Neural progenitor cell (in vitro differentiated cells): ENCODE results near the gene UBE2L3. TPM values are rescaled to one million over a fixed set of nuclear protein-coding genes. Genes with fewer than 3 reads are reported as not detected.
"Not testable (repeated sequence)": the region's sequence is repeated elsewhere in the genome, so short reads cannot be mapped to it uniquely, and the experiment has no call there.

Experiments used
- DNase-seq: peaks from one replicate; pipeline ENCODE4 v3.0.0-alpha.2; 2016; ENCODE audit warnings: low spot score
- H2AFZ ChIP-seq: fragments of 200-600 bp; sonication (generic); replicated peaks from 2 replicates; pipeline ENCODE4 v1.6.1; 2016; ENCODE audit warnings: antibody characterized with exemption
- H3F3A ChIP-seq: fragments of 200-600 bp; sonication (generic); 2 replicates; pipeline ENCODE4 v1.6.1; 2016; ENCODE audit warnings: antibody characterized with exemption, low read depth
- H3K27ac ChIP-seq: fragments of 200-600 bp; sonication (generic); 2 replicates; pipeline ENCODE4 v1.5.1; 2016; ENCODE audit warnings: mild to moderate bottlenecking
- H3K27me3 ChIP-seq: fragments of 200-600 bp; sonication (generic); 2 replicates; pipeline ENCODE4 v1.6.1; 2016; ENCODE audit warnings: mild to moderate bottlenecking, moderate library complexity
- H3K36me3 ChIP-seq: fragments of 200-600 bp; sonication (generic); 2 replicates; pipeline ENCODE4 v1.5.1; 2016
- H3K4me1 ChIP-seq: fragments of 200-600 bp; sonication (generic); 2 replicates; pipeline ENCODE4 v1.6.1; 2016; ENCODE audit warnings: mixed run types
- H3K4me2 ChIP-seq: fragments of 200-600 bp; sonication (generic); 2 replicates; pipeline ENCODE4 v1.6.1; 2016
- H3K4me3 ChIP-seq: fragments of 200-600 bp; sonication (generic); 2 replicates; pipeline ENCODE4 v1.5.1; 2016
- H3K79me2 ChIP-seq: fragments of 200-600 bp; sonication (generic); 2 replicates; pipeline ENCODE4 v1.6.1; 2016; ENCODE audit warnings: low read depth
- H3K9ac ChIP-seq: fragments of 200-600 bp; sonication (generic); 2 replicates; pipeline ENCODE4 v1.6.1; 2016
- H3K9me3 ChIP-seq: fragments of 200-600 bp; sonication (generic); 2 replicates; pipeline ENCODE4 v1.5.1; 2016; ENCODE audit warnings: low read depth
- H4K20me1 ChIP-seq: fragments of 200-600 bp; sonication (generic); 2 replicates; pipeline ENCODE4 v1.6.1; 2016; ENCODE audit warnings: low read depth
- H3K27ac Mint-ChIP-seq: 3 replicates; pipeline ENCODE4 v1.8.0; 2021; ENCODE audit warnings: mixed read lengths
- H3K27me3 Mint-ChIP-seq: 2 replicates; pipeline ENCODE4 v1.8.0; 2022; ENCODE audit warnings: low read depth, mild to moderate bottlenecking, inconsistent platforms, moderate library complexity, mixed read lengths; ENCODE audit not compliant: insufficient read depth
- H3K36me3 Mint-ChIP-seq: 3 replicates; pipeline ENCODE4 v1.8.0; 2021; ENCODE audit warnings: mixed read lengths
- H3K4me1 Mint-ChIP-seq: 3 replicates; pipeline ENCODE4 v1.8.0; 2021; ENCODE audit warnings: mixed read lengths
- H3K4me3 Mint-ChIP-seq: 3 replicates; pipeline ENCODE4 v1.8.0; 2021; ENCODE audit warnings: mild to moderate bottlenecking, moderate library complexity, mixed read lengths
- H3K9me3 Mint-ChIP-seq: 3 replicates; pipeline ENCODE4 v1.8.0; 2020; ENCODE audit warnings: mixed read lengths
- EZH2 ChIP-seq: fragments of 200-600 bp; sonication (generic); IDR thresholded peaks from 2 replicates; pipeline ENCODE4 v1.6.1; 2017; ENCODE audit warnings: antibody characterized with exemption, mild to moderate bottlenecking, moderate library complexity
- EZH2phosphoT487 ChIP-seq: fragments of 200-600 bp; sonication (generic); IDR thresholded peaks from 2 replicates; pipeline ENCODE4 v1.6.1; 2017; ENCODE audit warnings: antibody characterized with exemption
- total RNA-seq: library from RNA; depleted of rRNA; stranded (reverse); fragments of >200 nt; gene quantifications from 2 replicates; pipeline ENCODE4 v1.2.3, GENCODE V29; 2015; ENCODE audit warnings: low replicate concordance
- TF ChIP-seq, protein P1 (sequence below): fragments of 200-600 bp; sonication (generic); IDR thresholded peaks from 2 replicates; pipeline ENCODE4 v1.5.1; 2017; ENCODE audit warnings: antibody characterized with exemption, mild to moderate bottlenecking

UBE2L3 gene
- total RNA-seq, 1 donor from 2014 or later: 61.2 TPM

DNA sequence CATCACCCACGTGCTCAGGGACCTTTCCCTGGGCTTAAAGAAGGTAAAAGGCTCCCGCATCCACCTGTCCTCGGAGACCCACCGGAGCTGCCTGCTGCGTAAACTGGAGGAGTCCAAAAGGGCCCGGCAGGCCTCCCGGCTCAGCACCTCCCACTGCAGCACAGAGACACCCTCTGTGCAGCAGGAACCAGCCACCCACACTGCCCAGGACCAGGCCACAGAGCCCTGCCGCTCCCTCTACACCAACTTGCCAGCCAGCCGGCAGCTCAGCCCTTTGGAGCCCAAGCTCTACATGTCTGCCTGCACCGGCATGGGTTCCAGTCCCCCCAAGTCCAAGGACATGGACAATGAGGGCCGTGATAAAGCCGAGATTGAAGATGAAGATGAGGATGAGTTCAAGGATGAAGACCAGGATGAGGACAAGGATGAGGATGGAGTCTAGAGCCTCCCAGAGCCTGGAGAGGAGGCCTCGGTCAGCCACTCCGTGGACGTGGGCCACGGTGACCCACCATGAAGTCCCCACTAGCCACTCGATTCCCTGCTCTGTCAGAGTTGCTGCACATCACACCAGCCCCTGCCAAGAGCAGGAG lies 69.2 kb downstream of the UBE2L3 start:
- H3K4me1 ChIP-seq: peaks cover 5% of the 10 kb centered on the region
- H3K79me2 ChIP-seq: no peaks in the 10 kb centered on the region
- no peak for TF ChIP-seq EZH2phosphoT487
- TF ChIP-seq EZH2: no peak
- TF ChIP-seq, protein P1, sequence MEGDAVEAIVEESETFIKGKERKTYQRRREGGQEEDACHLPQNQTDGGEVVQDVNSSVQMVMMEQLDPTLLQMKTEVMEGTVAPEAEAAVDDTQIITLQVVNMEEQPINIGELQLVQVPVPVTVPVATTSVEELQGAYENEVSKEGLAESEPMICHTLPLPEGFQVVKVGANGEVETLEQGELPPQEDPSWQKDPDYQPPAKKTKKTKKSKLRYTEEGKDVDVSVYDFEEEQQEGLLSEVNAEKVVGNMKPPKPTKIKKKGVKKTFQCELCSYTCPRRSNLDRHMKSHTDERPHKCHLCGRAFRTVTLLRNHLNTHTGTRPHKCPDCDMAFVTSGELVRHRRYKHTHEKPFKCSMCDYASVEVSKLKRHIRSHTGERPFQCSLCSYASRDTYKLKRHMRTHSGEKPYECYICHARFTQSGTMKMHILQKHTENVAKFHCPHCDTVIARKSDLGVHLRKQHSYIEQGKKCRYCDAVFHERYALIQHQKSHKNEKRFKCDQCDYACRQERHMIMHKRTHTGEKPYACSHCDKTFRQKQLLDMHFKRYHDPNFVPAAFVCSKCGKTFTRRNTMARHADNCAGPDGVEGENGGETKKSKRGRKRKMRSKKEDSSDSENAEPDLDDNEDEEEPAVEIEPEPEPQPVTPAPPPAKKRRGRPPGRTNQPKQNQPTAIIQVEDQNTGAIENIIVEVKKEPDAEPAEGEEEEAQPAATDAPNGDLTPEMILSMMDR: no peak
- no peak overlapping the region for H3K27ac Mint-ChIP-seq
- H3F3A ChIP-seq: peaks cover 9% of the 10 kb centered on the region
- peak overlapping the region; percentile 52 for H3K4me3 Mint-ChIP-seq
- no peaks in the 10 kb centered on the region for H3K9me3 Mint-ChIP-seq
- H3K27me3 ChIP-seq: no peaks in the 10 kb centered on the region
- no peaks in the 10 kb centered on the region for H3K9me3 ChIP-seq
- no peak overlapping the region for H2AFZ ChIP-seq
- no peak overlapping the region for H3K4me2 ChIP-seq
- H4K20me1 ChIP-seq: no peaks in the 10 kb centered on the region
- H3K4me1 Mint-ChIP-seq: peaks cover 14% of the 10 kb centered on the region
- no peak for DNase-seq
- no peak overlapping the region for H3K4me3 ChIP-seq
- H3K36me3 Mint-ChIP-seq: no peaks in the 10 kb centered on the region
- no peaks in the 10 kb centered on the region for H3K36me3 ChIP-seq
- no peak overlapping the region for H3K27ac ChIP-seq
- H3K27me3 Mint-ChIP-seq: peaks cover 6% of the 10 kb centered on the region
- H3K9ac ChIP-seq: no peak overlapping the region

DNA sequence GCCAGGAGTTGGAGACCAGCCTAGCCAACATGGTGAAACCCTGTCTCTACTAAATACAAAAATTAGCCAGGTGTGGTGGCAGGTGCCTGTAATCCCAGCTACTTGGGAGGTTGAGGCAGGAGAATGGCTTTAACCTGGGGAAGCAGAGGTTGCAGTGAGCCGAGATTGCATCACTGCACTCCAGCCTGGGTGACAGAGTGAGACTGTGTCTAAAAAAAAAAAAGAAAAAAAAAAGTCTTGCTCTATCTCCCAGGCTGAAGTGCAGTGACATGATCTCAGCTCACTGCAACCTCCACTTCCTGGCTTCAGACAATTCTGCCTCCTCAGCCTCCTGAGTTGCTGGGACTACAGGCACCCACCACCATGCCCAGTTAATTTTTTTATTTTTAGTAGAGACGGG lies 69.9 kb downstream of the UBE2L3 start:
- H3K27ac Mint-ChIP-seq, H4K20me1 ChIP-seq, H3K27me3 Mint-ChIP-seq, H3K4me1 ChIP-seq, H3K79me2 ChIP-seq, H3K4me3 ChIP-seq, H2AFZ ChIP-seq, H3K9ac ChIP-seq, H3K27me3 ChIP-seq, H3K36me3 Mint-ChIP-seq, H3K4me2 ChIP-seq, DNase-seq, H3K4me3 Mint-ChIP-seq, H3K36me3 ChIP-seq, H3K9me3 Mint-ChIP-seq, H3K27ac ChIP-seq, H3F3A ChIP-seq, H3K9me3 ChIP-seq: not testable (repeated sequence)
- H3K4me1 Mint-ChIP-seq: peaks cover 14% of the 10 kb centered on the region

DNA sequence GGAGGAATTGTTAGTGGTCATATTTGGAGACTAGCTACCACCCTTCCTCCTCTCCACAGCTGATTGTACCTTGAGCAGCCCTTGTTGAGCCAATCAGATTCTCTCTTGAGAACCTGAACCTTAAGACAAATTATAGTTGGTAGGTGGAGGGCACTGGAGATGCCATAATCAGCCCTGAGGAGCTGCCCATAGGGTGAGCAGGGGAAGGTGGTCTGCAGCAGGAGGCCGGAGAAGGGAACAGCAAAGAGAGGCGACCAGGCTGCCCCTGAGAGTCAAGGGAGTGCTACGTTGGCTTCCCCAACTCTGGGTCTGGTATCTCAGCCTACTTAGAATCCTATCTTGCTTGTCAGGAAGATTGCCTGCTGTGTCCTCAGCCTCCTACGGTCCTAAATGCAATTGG lies 71.8 kb downstream of the UBE2L3 start:
- Histone ChIP-seq H4K20me1 (peaks cover 13% of the 10 kb centered on the region), H3F3A (peaks cover 18% of the 10 kb centered on the region), H3K79me2 (no peaks in the 10 kb centered on the region), H3K27me3 (peaks cover 13% of the 10 kb centered on the region), H3K9ac (no peak overlapping the region), H3K27ac (no peak overlapping the region), H3K36me3 (no peaks in the 10 kb centered on the region), H3K9me3 (no peaks in the 10 kb centered on the region), H2AFZ (no peak overlapping the region), H3K4me2 (no peak overlapping the region), H3K4me3 (no peak overlapping the region), H3K4me1 (peaks cover 11% of the 10 kb centered on the region)
- no peak overlapping the region for H3K4me3 Mint-ChIP-seq
- no peaks in the 10 kb centered on the region for H3K9me3 Mint-ChIP-seq
- no peak for DNase-seq
- peaks cover 8% of the 10 kb centered on the region for H3K36me3 Mint-ChIP-seq
- H3K27me3 Mint-ChIP-seq: peaks cover 10% of the 10 kb centered on the region
- peaks cover 20% of the 10 kb centered on the region for H3K4me1 Mint-ChIP-seq
- TF ChIP-seq EZH2phosphoT487 (no peak), EZH2 (no peak)
- H3K27ac Mint-ChIP-seq: no peak overlapping the region

DNA sequence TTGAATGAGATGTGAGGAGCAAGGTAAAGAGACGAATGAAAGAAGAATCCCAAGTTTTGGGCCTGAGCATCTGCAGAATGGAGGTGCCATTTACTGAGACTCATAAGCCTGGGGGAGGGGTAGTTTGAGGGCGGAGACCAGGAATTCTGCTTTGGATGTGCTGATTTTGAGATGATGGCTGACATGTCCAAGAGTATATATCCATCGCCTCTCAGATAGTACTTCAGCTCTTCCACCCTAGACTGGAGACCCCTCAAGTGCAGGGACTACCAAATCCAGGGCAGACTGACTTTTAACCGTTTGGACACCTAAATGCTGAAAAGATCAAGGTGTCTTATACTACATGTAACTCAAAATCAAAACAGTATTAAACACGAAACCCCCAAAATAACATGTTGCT lies 73.3 kb downstream of the UBE2L3 start:
- no peak overlapping the region for H3K27ac ChIP-seq
- H4K20me1 ChIP-seq: peaks cover 13% of the 10 kb centered on the region
- no peaks in the 10 kb centered on the region for H3K79me2 ChIP-seq
- peaks cover 10% of the 10 kb centered on the region for H3K27me3 Mint-ChIP-seq
- H3K36me3 ChIP-seq: no peaks in the 10 kb centered on the region
- TF ChIP-seq, protein P1: no peak
- no peak for TF ChIP-seq EZH2
- no peak for TF ChIP-seq EZH2phosphoT487
- H3K4me1 ChIP-seq: peaks cover 11% of the 10 kb centered on the region
- peak overlapping the region; percentile 89 for H3K4me3 Mint-ChIP-seq
- H3K4me1 Mint-ChIP-seq: peaks cover 20% of the 10 kb centered on the region
- no peaks in the 10 kb centered on the region for H3K9me3 ChIP-seq
- H3K9me3 Mint-ChIP-seq: no peaks in the 10 kb centered on the region
- H2AFZ ChIP-seq: no peak overlapping the region
- H3K27me3 ChIP-seq: peaks cover 13% of the 10 kb centered on the region
- peak overlapping the region; percentile 83 for H3K4me2 ChIP-seq
- H3F3A ChIP-seq: peaks cover 18% of the 10 kb centered on the region
- no peak for DNase-seq
- no peak overlapping the region for H3K27ac Mint-ChIP-seq
- H3K36me3 Mint-ChIP-seq: peaks cover 8% of the 10 kb centered on the region
- H3K4me3 ChIP-seq: peak overlapping the region; percentile 50
- H3K9ac ChIP-seq: peak overlapping the region; percentile 59
